H9 (cell line): ENCODE measurements around the gene BARX1. TPM values are rescaled to one million over a fixed set of nuclear protein-coding genes. Genes with fewer than 3 reads are reported as not detected.

ENCODE experiments used
- DNase-seq: peaks from one replicate; pipeline ENCODE4 v3.0.0-alpha.2; 2017
- H2AFZ ChIP-seq: one replicate; pipeline ENCODE4 v1.6.1; 2013; ENCODE audit warnings: mild to moderate bottlenecking, low read length, control low read depth, moderate library complexity
- H2AK5ac ChIP-seq: 2 replicates; pipeline ENCODE4 v1.6.1; 2013; ENCODE audit warnings: low read length, control low read depth, mixed read lengths; ENCODE audit not compliant: insufficient read length
- H2BK120ac ChIP-seq: one replicate; pipeline ENCODE4 v1.6.1; 2013; ENCODE audit warnings: low read depth, mild to moderate bottlenecking, low read length, control low read depth, inconsistent platforms; ENCODE audit not compliant: poor library complexity, severe bottlenecking
- H2BK12ac ChIP-seq: 2 replicates; pipeline ENCODE4 v1.6.1; 2013; ENCODE audit warnings: low read length, control low read depth, mixed read lengths, low read depth; ENCODE audit not compliant: insufficient read length
- H2BK15ac ChIP-seq: 2 replicates; pipeline ENCODE4 v1.6.1; 2013; ENCODE audit warnings: low read depth, low read length, control low read depth
- H2BK20ac ChIP-seq: one replicate; pipeline ENCODE4 v1.6.1; 2013; ENCODE audit warnings: low read depth, mild to moderate bottlenecking, low read length, control low read depth, inconsistent platforms; ENCODE audit not compliant: poor library complexity, severe bottlenecking
- H2BK5ac ChIP-seq: 2 replicates; pipeline ENCODE4 v1.6.1; 2013; ENCODE audit warnings: low read length, control low read depth, mixed read lengths; ENCODE audit not compliant: insufficient read length
- H3K14ac ChIP-seq: 2 replicates; pipeline ENCODE4 v1.6.1; 2013; ENCODE audit warnings: low read length, control low read depth; ENCODE audit not compliant: insufficient read depth
- H3K18ac ChIP-seq: 2 replicates; pipeline ENCODE4 v1.6.1; 2013; ENCODE audit warnings: low read depth, mild to moderate bottlenecking, mixed read lengths, low read length, control low read depth; ENCODE audit not compliant: insufficient read length
- H3K23ac ChIP-seq: 2 replicates; pipeline ENCODE4 v1.6.1; 2013; ENCODE audit warnings: low read length, control low read depth, mixed read lengths, low read depth; ENCODE audit not compliant: insufficient read length
- H3K23me2 ChIP-seq: 2 replicates; pipeline ENCODE4 v1.6.1; 2013; ENCODE audit warnings: low read depth, mild to moderate bottlenecking, mixed read lengths, low read length, control low read depth; ENCODE audit not compliant: insufficient read length, poor library complexity, severe bottlenecking
- H3K27ac ChIP-seq: 2 replicates; pipeline ENCODE4 v1.5.1; 2013; ENCODE audit warnings: low read length, control low read depth, mixed read lengths, low read depth; ENCODE audit not compliant: insufficient read length
- H3K27me3 ChIP-seq: 2 replicates; pipeline ENCODE4 v1.6.1; 2013; ENCODE audit warnings: low read length, control low read depth, inconsistent platforms; ENCODE audit not compliant: insufficient read depth
- H3K4ac ChIP-seq: 2 replicates; pipeline ENCODE4 v1.6.1; 2013; ENCODE audit warnings: low read depth, mild to moderate bottlenecking, control low read depth, inconsistent platforms, low read length, moderate library complexity
- H3K4me1 ChIP-seq: 2 replicates; pipeline ENCODE4 v1.6.1; 2013; ENCODE audit warnings: low read length, control low read depth, inconsistent platforms; ENCODE audit not compliant: insufficient read depth
- H3K4me2 ChIP-seq: 2 replicates; pipeline ENCODE4 v1.6.1; 2013; ENCODE audit warnings: low read length, control low read depth, mixed read lengths; ENCODE audit not compliant: insufficient read length, insufficient read depth
- H3K56ac ChIP-seq: 2 replicates; pipeline ENCODE4 v1.6.1; 2013; ENCODE audit warnings: low read depth, mild to moderate bottlenecking, mixed read lengths, low read length, control low read depth; ENCODE audit not compliant: insufficient read length
- H3K79me1 ChIP-seq: 2 replicates; pipeline ENCODE4 v1.6.1; 2013; ENCODE audit warnings: low read depth, mild to moderate bottlenecking, moderate library complexity, low read length, control low read depth, inconsistent platforms; ENCODE audit not compliant: insufficient read depth, poor library complexity, severe bottlenecking
- H3K79me2 ChIP-seq: 2 replicates; pipeline ENCODE4 v1.6.1; 2013; ENCODE audit warnings: low read length, control low read depth, inconsistent platforms; ENCODE audit not compliant: insufficient read depth
- H3K9ac ChIP-seq: 2 replicates; pipeline ENCODE4 v1.6.1; 2013; ENCODE audit warnings: low read length, control low read depth, mixed read lengths; ENCODE audit not compliant: insufficient read length; ENCODE audit errors: extremely low read depth
- H3K9me3 ChIP-seq: one replicate; pipeline ENCODE4 v1.6.1; 2013; ENCODE audit warnings: low read depth, low read length, inconsistent platforms; ENCODE audit not compliant: control insufficient read depth
- H3T11ph ChIP-seq: one replicate; pipeline ENCODE4 v1.6.1; 2013; ENCODE audit warnings: mild to moderate bottlenecking, low read length, control low read depth, inconsistent platforms
- H4K20me1 ChIP-seq: one replicate; pipeline ENCODE4 v1.6.1; 2013; ENCODE audit not compliant: control insufficient read depth, insufficient read length, insufficient read depth
- H4K5ac ChIP-seq: 2 replicates; pipeline ENCODE4 v1.6.1; 2013; ENCODE audit warnings: low read depth, mild to moderate bottlenecking, mixed read lengths, low read length, control low read depth; ENCODE audit not compliant: insufficient read length
- H4K8ac ChIP-seq: replicated peaks from 2 replicates; pipeline ENCODE4 v1.6.1; 2013; ENCODE audit warnings: low read length, control low read depth, mixed read lengths, low read depth; ENCODE audit not compliant: insufficient read length
- H4K91ac ChIP-seq: 2 replicates; pipeline ENCODE4 v1.6.1; 2013; ENCODE audit warnings: low read depth, mild to moderate bottlenecking, moderate library complexity, mixed read lengths, low read length, control low read depth; ENCODE audit not compliant: insufficient read length
- H3K27ac Mint-ChIP-seq, 3 experiments: 2 replicates in 2 of 3; 3 replicates in 1 of 3; pipeline ENCODE4 v1.8.0; 2020 to 2021; ENCODE audit warnings: mixed read lengths in 3 of 3, mild to moderate bottlenecking in 1 of 3, moderate library complexity in 1 of 3
- H3K27me3 Mint-ChIP-seq: 2 replicates; pipeline ENCODE4 v1.8.0; 2021; ENCODE audit warnings: low read depth, mild to moderate bottlenecking, moderate library complexity, mixed read lengths
- H3K36me3 Mint-ChIP-seq, 3 experiments: 2 replicates in 2 of 3; 3 replicates in 1 of 3; pipeline ENCODE4 v1.8.0; 2020 to 2021; ENCODE audit warnings: low read depth in 3 of 3, mixed read lengths in 3 of 3; ENCODE audit not compliant: insufficient read depth in 1 of 3
- H3K4me1 Mint-ChIP-seq, 2 experiments: 2 replicates each; pipeline ENCODE4 v1.8.0; 2020; ENCODE audit warnings: mixed read lengths in 2 of 2
- H3K4me3 Mint-ChIP-seq, 2 experiments: 2 replicates in 1 of 2; 3 replicates in 1 of 2; pipeline ENCODE4 v1.8.0; 2020 to 2021; ENCODE audit warnings: mild to moderate bottlenecking in 2 of 2, mixed read lengths in 2 of 2, moderate library complexity in 1 of 2
- H3K9me3 Mint-ChIP-seq, 2 experiments: 2 replicates in 1 of 2; 3 replicates in 1 of 2; pipeline ENCODE4 v1.8.0; 2020; ENCODE audit warnings: mild to moderate bottlenecking in 2 of 2, mixed read lengths in 2 of 2, moderate library complexity in 1 of 2
- WGBS: extraction: QIAGEN DNeasy Blood & Tissue Kit; methylation state at CpG from one replicate; pipeline ENCODE4 v1.1.7; 2013; ENCODE audit warnings: missing lambda C conversion rate, low lambda C conversion rate, mixed read lengths; ENCODE audit not compliant: insufficient read length; ENCODE audit errors: extremely low coverage; 5-methylcytosine and 5-hydroxymethylcytosine counted together
- total RNA-seq: library from RNA; stranded (reverse); gene quantifications from 2 replicates; pipeline ENCODE4 v1.2.1, GENCODE V29; 2021
- TF ChIP-seq, protein P1 (sequence below): fragments of 200-600 bp; sonication (generic); conservative IDR thresholded peaks from 3 replicates; pipeline ENCODE4 v1.8.0; 2021; ENCODE audit warnings: antibody characterized with exemption, mild to moderate bottlenecking

The BARX1 gene
- total RNA-seq, 1 experiment from 2014 or later = 1.2 TPM

DNA sequence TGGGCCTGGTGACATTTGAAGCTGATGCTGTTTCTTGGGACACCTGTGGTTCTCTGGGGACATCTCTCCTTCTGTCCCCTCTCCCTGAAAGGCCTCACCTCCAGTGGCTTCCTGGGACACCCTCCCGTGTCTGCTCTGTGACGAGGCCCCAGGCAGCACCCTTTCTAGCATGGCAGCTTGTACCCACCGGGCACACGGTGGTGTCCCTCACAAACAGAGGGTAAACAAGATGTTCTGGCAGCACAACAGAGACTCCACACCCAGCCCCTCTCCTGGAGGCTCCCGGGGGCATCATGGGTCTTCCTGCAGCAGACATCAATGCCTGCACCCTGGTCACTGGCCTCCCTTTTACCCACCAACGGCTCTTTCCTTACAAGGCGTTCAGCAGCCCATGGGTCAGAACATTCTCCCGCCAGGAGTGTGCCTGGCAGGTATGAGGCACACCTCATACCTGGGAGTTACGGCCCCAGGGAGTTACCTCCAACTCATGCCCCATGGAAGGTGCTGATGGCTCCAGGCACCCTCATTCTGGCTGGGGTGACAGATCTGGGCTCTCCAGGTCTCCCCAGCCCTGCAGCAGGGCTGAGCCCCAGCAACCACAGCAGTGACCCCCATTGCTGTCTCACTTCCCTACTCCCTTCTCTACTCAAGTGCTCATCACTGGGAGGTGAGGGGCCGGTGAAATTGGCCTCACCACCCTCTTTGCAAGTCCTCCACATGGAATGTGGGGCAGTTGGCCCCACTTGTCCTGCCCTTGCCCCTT is 51.1 kb downstream of the BARX1 start:
- Mint-ChIP-seq H3K4me1 (peaks cover 5 to 10% of the 10 kb centered on the region in 2 experiments), H3K4me3 (no peak overlapping the region), H3K27me3 (peaks cover 17% of the 10 kb centered on the region), H3K9me3 (peaks cover 10 to 15% of the 10 kb centered on the region in 2 experiments; a peak in 4 of 5 replicates), H3K36me3 (peaks cover 0 to 4% (median 3%) of the 10 kb centered on the region in 3 experiments; a peak in 2 of 7 replicates), H3K27ac (no peak overlapping the region; a peak in 1 of 7 replicates)
- Histone ChIP-seq H3K4me1 (no peaks in the 10 kb centered on the region), H3K9me3 (no peaks in the 10 kb centered on the region), H3K79me1 (no peaks in the 10 kb centered on the region), H2AFZ (no peak overlapping the region), H4K8ac (no peak overlapping the region), H3K23ac (no peak overlapping the region), H4K91ac (no peak overlapping the region), H3K4me2 (no peak overlapping the region), H2BK5ac (no peak overlapping the region), H2BK12ac (no peak overlapping the region), H2BK120ac (no peak overlapping the region), H3K14ac (no peak overlapping the region), H3K9ac (no peak overlapping the region), H4K5ac (no peak overlapping the region), H2BK15ac (no peak overlapping the region), H3K56ac (no peak overlapping the region), H2BK20ac (no peak overlapping the region), H2AK5ac (no peak overlapping the region), H3K23me2 (no peaks in the 10 kb centered on the region), H3T11ph (no peak overlapping the region), H3K27ac (no peak overlapping the region), H3K4ac (no peak overlapping the region), H3K27me3 (no peaks in the 10 kb centered on the region), H4K20me1 (no peaks in the 10 kb centered on the region), H3K18ac (no peak overlapping the region), H3K79me2 (no peaks in the 10 kb centered on the region)
- WGBS = no CpG with 5 or more reads among the region's 10 CpGs
- no peak for DNase-seq
- TF ChIP-seq, protein P1, sequence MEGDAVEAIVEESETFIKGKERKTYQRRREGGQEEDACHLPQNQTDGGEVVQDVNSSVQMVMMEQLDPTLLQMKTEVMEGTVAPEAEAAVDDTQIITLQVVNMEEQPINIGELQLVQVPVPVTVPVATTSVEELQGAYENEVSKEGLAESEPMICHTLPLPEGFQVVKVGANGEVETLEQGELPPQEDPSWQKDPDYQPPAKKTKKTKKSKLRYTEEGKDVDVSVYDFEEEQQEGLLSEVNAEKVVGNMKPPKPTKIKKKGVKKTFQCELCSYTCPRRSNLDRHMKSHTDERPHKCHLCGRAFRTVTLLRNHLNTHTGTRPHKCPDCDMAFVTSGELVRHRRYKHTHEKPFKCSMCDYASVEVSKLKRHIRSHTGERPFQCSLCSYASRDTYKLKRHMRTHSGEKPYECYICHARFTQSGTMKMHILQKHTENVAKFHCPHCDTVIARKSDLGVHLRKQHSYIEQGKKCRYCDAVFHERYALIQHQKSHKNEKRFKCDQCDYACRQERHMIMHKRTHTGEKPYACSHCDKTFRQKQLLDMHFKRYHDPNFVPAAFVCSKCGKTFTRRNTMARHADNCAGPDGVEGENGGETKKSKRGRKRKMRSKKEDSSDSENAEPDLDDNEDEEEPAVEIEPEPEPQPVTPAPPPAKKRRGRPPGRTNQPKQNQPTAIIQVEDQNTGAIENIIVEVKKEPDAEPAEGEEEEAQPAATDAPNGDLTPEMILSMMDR = no peak
